GM21825 (cell line): Measurements from ENCODE around the gene MAP2K4.
A peak's percentile ranks its signal among the peaks of the same experiment; 100 is the strongest.
"Not testable (repeated sequence)": the region's sequence is repeated elsewhere in the genome, so short reads cannot be mapped to it uniquely, and the experiment has no call there.

Experiments
- ATAC-seq: cut with Tn5 transposase; IDR thresholded peaks from one replicate; pipeline ENCODE4 v1.9.1; 2021; ENCODE audit warnings: mild to moderate bottlenecking, moderate library complexity; ENCODE audit not compliant: unreplicated experiment

Gene MAP2K4

DNA sequence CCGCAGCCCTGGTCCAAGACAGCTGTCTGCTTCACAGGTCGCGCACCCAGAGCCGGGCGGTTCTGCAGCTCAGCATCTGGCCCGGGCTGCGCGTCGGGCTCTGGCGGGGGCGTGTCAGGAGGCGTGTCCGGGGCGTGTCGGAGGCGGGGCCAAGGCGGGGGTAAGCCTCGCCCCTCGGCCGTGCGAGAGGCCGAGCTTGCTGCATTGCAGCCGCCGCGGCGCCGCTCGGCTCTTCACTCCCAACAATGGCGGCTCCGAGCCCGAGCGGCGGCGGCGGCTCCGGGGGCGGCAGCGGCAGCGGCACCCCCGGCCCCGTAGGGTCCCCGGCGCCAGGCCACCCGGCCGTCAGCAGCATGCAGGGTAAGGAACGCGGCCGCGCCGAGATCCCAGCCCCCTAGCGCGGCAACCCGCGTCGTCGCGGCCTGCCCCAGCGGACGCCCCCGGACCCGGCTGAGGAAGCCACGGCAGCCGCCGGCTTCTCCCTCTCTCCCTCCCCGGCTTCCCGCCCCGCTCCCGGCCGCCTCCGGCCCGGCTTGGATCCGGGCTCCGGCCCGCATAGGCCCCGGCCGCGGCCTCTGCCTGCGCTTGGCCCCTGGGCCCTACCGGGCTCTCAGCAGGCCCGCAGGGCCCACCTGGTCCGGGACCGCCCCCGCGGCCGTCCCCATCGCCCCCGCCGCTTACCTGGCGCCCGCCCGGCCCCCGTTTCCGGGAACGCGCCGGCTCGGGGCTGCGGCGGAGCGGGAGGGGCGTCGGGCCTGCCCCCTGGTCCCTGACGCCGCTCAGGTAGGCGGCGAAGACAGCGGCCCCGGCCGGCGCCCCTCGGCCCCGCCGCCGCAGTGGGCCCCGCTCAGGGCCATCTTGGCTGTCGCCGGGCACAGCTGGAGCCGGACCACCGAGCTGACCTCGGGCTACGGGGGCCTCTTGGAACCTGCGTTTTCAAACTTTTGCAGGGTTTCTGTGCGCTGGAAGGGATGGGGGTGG is at the start of gene MAP2K4:
Gene MAP2K4, plus strand, starts transcription at position 236 of the 981 bp plus-strand sequence. Its CDS starts 10 bp downstream, at position 246.
- ATAC-seq: peak; percentile 94

DNA sequence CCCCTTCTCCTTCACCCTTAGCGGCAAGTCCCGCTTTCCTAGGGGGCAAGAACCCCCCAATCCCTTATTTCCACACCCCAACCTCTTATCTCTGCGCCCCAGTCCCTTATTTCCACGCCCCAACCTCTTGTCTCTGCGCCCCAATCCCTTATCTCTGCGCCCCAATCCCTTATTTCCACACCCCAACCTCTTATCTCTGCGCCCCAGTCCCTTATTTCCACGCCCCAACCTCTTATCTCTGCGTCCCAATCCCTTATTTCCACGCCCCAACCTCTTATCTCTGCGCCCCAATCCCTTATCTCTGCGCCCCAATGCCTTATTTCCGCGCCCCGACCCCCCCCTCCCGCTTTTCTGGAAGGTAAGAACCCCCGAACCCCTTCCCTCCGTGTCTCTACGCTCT is 47.9 kb upstream of the MAP2K4 start:
- ATAC-seq: not testable (repeated sequence)

DNA sequence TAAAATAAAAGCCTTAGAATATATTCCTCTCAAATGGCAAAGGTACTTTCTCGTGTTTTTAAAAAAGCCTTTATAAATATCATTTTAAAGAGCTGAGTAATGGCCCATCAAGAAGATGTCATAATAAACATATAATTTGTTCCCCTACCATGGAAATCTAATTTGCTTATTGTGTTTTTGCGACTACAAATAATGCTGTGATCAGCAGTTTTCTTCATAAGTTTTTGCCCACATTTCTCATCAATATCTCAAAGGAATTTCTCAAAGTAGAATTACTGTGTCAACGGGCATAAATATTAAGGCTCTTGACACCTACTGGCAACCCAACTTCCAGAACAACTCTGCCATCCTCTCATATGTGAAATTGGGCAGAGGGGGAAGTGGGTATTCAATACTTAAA is 40.9 kb upstream of the MAP2K4 start:
- ATAC-seq: no peak

DNA sequence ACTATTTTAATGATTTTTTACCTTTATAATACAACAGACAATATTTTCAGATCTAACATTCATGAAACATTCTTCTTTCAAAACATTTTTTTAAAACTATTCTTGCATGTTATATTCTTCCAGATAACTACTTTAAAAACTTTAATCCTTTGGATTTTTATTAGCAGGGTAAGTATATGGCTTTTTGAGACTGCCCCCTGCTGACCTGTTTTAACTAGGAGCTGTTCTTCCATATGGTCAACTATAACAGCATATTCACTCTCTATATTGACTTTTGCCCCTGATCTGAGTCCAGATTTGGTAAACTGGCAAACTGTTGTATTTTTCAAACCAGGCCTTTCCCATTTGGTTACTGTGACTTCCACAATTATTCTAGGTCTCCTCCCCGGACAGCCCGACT is 39.9 kb upstream of the MAP2K4 start:
- ATAC-seq: no peak

DNA sequence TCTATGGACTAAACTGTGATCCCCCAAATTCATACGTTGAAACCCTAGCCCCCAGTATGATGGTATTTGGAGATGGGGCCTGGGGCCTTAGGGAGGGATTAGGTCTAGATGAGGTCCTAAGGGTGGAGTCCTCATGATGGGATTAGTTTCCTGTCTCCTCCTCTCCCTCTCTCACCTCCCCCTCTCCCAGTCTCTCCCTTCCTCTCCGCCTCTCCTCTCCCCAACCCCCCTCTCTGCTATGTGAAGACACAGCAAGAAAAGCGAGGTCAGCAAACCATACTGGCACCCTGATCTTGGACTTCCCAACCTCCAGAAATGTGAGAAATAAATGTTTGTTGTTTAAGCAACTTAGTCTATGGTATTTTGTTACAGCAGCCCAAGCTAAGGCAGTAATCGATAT is 38.8 kb upstream of the MAP2K4 start:
- no peak for ATAC-seq

DNA sequence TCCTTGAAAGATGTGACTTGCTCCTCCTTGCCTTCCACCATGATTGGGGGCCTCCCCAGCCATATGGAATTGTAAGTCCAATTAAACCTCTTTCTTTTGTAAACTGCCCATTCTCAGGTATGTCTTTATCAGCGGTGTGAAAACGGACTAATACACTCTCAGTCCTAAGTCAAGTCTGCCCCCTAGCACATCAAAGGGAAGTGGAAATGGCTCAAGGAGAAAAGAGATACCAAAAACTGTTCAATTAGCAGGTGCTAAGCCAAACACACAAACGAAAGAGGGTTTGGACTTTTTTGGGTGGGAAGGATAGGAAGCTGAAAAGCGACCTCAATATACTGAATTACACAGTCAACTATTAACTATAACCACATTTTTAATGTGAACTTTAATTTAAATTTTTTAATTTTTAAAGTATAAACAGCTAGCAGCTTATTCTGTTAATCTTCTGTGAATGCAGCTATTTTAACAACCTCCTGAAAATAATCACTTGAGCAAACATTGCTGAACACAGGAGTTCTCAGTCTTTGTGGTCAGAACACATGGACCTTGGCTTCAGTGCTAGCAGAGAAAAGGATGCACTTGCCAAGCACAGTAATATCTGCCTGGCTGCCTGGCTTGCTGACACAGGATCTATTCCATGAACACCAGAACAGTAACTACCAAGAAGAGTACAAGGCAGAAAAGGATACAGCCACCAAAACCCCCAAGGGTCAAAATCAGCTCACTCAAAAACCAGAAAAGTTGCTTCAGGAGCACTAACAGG is 34.3 kb upstream of the MAP2K4 start:
- ATAC-seq: no peak

DNA sequence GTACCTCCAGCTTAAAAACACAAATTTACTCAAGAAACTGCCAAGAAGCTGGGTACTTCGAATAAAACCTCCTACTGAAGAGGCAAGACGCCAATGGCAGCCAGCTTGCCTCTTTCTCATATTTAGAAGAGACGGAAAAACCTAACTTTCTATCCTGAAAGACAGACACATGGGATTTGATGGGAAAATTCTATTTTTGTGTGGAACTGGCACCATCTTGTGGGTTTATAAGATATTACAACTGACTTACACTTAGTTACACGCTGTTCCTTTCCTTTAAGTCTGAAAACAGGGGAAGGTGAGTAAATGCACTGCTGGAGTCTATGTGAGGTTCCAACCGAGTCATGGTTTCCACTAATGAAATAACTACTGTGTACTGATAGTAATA is 33.7 kb upstream of the MAP2K4 start:
- no peak for ATAC-seq

DNA sequence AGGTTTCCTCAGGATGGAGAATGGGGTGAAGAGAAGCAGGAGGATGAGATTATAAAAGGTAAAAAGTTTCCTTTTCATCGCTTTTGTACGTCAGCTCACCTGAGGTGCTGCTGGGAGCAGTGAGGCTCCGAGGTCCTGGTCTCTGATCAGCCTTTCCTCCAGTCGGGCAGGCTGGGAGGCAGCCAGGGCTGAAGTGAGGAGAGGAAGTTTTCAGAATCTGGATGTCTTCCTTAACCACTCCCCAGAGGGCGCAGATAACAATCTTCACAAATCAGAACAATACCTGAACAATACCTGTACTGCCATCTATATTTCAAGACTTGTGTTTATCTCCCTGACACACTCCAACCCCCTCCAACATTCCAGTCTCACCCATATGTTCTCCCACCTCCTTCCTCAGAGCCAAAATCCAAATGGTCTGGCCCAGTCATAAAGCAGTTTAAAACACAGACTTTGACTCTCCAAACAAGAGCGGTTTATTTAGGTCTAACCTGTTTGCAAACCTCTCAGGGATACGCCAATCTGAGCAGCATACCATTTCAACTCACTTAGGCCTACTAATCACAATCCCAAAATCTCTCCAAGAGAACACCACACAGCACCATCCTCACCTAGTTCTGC is 30.2 kb upstream of the MAP2K4 start:
- ATAC-seq: no peak

DNA sequence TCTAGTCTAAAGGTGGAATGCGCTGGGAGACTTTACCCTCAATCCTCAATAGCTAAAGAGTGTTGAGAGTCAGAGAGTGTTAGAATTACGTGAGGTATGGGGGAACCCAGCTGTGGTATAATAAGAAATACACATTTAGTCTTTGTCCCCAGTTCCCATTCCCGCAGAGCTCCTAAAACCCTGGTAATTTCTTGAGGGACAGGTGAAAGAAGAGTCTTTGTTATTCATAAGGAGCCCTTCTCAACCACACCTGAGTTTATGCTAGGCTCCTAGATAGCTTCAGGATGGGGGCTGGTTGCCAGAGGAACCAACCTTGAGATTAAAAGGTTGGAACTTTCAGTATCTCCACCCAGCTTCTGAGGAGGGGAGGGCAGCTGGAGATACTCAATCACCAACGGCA is 29.2 kb upstream of the MAP2K4 start:
- ATAC-seq: no peak

DNA sequence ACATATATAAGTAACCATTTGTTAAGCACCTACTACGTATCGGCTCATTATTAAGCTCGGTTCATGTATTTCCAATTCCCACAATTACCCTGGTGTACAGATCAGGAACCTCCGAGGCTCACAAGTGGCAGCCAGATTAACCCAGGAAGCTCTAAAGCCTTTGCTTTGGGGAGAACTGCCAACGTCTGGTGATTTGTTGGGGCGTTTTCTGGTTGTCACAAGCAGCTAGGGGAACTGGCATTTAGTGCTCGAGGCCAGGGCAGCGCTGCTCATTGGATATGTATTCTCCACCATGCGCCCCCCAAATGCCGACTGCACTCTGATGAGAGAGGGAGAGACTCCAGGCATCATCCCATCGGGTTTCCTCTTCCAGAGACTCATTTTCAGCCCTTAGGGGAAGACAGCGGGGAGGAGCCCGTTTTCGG is 23.9 kb upstream of the MAP2K4 start:
- peak; percentile 26 for ATAC-seq

DNA sequence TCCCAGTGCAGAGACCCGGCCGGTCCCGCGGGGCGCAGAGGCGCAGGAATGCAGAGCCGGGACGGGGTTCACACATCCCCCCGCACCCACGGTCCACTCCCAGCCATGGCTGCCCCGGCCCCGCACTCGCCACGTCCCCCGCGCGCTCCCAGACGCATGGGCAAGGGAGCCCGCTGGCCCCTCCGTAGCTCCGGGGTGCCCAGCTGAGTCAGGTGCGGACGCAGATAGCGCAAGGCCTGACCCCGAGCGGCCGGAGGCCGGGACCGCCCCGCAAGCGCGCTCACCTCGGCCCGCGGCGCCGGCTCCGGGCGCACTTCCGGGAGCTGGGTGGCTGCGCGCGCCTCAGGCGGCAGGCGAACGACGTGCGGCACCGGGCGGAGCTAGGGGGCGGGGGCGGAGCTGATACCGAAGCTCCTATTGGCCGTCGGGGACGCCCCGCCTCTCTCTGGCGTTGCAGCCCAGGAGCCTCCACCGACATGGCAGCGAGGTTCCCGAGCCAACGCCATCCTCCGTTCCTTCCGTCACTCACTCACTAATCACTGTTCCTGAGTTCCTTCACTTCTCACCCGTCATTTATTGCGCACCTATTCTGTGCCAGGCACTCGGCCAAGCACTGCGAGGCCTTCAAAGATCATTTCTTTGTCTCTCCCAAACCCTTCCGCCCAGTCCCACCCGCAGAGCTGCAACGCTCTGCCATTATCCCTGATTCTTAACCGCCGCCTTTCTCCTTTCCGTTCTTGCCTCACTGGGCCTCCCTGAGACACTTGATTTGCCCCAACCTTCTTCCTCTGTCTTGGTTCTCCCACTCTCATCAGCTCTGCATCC is 23.3 kb upstream of the MAP2K4 start, which contains the start of gene ZNF18:
Gene ZNF18, minus strand, starts transcription at position 329 of the 825 bp plus-strand sequence. CDS start 4,646 bp downstream, outside the sequence.
- peak; percentile 94 for ATAC-seq

DNA sequence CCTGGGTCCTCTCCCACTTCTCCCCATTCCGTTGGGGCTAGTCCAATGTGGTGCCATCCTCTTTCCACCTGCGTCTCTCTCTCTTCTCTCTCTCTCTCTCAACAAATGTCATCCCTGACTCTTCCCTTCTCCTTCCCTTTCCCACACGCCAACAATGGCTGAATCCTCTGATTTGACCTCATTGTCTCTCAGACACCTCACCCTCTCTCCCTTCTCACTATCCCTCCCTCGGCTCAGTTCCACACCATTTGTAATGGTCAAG is 22.8 kb upstream of the MAP2K4 start:
- no peak for ATAC-seq

DNA sequence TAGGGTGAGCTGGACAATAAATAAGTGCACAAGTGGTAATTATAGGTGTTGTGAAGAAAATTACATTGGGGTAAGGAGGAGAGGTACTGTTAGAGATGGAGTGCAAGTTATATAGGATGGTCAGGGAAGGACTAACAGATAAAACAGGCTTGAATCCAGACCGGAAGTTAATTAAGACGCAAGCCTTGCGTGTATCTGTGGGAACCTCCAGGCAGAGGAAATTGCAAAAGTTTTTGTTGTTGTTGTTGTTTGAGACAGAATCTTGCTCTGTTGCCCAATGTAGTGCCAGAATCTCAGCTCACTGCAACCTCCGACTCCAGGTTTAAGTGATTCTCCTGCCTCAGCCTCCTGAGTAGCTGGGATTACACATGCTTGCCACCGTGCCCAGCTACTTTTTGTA is 21.0 kb upstream of the MAP2K4 start:
- ATAC-seq: no peak

DNA sequence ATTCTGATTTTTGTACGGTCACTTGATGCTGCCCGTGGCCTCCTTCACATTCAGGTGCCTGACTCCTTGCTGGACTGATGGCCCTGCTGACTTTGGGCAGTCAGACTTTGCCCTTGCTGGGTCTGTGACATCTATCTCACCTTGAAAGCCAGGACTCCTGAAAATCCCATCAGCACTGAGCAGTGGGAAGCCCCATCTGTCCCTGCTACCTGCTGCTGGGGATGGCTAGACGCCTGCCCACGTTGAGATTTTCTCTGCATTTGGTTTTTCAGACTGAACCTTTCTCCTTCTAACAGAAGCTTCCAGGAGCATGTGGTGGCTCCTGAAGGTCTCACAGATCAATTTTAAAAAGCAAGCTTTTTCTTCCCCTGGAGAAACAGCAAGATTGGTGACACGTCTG is 13.2 kb upstream of the MAP2K4 start:
- ATAC-seq: no peak

DNA sequence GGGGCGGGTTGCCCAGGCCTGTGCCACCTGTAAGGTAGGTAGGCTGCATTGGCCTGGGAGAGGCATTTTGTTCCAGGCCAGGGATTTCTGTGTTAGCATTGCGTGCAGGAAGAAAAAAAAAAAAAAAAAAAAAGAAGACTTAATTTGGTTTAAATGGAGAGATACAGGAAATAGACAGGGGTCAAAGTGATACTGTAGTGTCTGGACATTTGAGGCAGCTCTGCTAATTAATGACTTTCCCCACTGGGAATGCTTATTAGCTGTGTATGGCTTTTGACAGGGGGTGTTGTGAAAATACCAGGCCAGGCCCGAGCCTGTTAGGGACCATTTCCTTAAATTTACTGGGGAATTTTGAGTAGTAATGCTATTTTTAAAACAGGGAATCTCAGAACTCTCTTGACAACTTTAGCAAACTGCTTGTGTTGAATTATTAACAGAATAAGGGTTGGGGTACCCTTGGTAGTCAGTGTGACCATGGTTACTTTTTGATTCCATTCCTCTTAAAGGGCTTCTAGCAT is 1.0 kb downstream of the MAP2K4 start:
- ATAC-seq: no peak

DNA sequence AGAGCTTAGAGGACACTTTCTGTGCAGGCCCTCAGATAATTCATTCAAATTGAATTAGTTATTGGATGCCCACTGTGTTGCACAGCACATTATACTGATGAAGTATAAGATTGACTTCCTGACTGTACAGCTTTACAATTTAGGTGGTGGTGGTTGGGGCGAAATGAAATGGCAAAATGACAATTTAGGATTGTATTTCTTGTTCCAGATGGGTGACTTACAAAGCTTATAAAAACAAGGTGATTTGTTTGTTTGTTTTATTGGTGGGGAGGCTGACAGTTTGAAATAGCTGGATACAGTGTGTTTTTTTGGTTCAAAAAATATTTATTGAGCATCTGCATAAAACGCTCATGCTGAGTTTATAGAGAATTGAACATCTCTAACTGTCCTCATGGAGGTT is 1.6 kb downstream of the MAP2K4 start:
- ATAC-seq: no peak

DNA sequence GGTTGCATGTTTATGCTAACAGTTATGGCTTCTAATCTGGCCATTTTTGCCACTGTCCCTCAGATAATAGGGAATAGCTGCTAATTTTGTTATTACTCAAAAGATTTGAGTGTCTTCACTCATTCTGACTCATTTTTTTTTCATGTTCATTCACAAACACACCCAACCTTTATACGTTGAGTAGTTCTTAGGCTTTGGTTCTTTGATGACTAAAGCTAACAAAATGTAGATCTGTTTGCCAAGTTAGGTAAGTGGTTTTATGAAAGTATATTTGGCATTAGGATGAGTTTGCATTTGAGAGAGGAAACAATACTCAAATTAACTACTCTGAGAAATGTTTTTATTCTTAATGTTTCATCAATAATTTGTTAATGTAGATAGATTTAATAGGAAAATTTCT is 3.6 kb downstream of the MAP2K4 start:
- no peak for ATAC-seq

DNA sequence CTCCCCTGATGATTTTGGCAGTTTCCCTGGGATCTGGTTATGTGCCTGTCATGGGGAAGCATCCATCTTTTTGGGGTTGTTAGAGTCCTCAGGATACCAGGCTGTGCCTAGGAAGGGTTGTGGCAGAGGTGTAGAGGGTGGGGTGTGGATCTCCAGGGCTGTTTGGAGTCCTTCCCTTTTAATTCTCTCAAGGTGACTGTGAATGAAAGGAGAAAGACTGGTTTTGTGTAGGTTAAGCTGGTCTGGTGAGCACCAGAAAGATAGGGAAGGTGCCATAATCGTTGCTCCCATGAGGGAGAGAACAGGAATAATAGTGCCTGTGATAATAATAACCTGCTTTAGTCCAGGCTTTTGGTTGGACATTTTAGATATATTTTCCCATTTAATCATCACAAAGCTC is 7.0 kb downstream of the MAP2K4 start:
- ATAC-seq: no peak

DNA sequence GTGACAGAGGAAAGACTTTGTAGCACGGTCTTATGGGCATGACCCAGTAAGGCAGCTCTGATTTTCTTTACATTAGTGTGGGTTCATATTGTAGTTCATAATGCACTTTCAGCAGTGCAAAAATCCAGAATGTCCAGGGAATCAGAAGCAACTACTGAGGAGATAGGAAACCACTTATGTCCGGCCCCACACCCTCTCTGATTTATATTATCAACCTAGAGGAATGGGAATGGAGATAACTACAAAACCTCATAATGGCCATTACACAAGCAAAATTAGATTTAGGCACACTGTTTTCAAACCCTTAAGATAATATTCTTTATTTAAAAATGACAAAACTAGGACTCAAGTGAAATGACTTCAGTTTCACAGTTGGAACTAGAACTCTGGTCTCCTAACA is 7.9 kb downstream of the MAP2K4 start:
- no peak for ATAC-seq

DNA sequence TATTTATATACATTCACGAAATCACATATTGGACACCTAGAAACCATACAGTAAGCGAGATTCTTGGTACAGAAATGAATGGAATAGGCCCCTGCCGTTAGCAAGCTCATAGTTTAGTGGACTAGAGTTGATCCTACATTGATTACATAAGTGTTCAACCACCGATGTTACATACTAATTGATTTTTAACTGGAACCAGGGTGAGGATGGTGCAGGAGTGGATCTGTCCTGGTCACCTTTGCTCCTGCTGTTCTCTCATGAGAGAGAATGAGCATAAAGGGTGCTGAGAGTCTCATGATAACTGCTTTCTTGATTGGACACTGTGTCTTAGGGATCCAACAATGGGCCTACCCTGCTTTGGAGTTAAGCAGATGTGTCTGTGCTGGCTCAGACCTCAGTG is 13.9 kb downstream of the MAP2K4 start:
- ATAC-seq: no peak

DNA sequence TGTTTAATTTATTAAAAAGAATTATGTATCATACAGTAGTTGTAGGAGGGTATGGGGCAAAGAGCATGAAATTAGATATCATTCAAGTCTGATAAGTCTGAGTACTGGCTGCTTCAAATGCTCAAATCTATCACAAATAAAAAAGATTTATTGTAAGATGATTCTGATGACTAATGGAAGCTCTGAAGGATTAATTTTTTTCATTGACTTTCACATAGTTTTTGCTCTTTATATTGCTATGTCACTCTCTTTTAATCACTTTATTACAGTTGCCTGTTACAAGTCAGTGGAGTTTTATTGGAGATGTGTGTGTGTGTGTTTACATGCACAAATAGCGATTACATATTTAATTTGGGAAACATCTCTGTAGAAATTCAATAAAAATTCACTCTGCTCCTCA is 15.0 kb downstream of the MAP2K4 start:
- no peak for ATAC-seq
